Activated gamma-delta T cell treated with anti-CD3 and anti-CD28 coated beads, Interleukin-2, amount 50 U/mL, for 16 hours (primary cell): ENCODE data around the gene RRP8.

ENCODE experiments used
- DNase-seq: peaks from one replicate; pipeline ENCODE4 v3.0.0-alpha.2; 2020; ENCODE audit warnings: low read depth

RRP8 gene

GRCh38 chr11:6599881-6600390 lies 3.5 kb downstream of the RRP8 start:
- no peak for DNase-seq

GRCh38 chr11:6599449-6599848 lies 4.0 kb downstream of the RRP8 start:
- no peak for DNase-seq

GRCh38 chr11:6598555-6598954 lies 4.9 kb downstream of the RRP8 start:
- DNase-seq, result no peak

GRCh38 chr11:6596239-6596877 lies 7.1 kb downstream of the RRP8 start:
- DNase-seq, result no peak

GRCh38 chr11:6594142-6594768 lies 9.2 kb downstream of the RRP8 start:
- no peak for DNase-seq

DNA sequence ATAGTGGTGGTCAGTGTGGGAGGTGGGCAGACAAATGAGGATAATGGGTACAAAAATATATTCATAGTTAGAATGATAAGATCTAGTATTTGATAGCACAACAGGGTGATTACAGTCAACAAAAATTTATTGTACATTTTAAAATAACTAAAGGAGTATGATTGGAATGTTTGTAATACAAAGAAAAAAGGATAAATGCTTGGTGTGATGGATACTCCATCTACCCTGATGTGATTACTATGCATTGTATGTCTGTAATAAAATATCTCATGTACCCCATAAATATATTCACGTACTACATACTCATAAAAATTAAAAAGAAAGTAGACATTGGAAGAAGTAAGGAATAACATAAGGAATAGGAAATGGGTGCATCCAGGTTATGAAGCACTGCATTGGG lies 15.4 kb downstream of the RRP8 start:
- DNase-seq, result no peak

- DNase-seq, result no peak
These were observed 16.0 kb downstream of the RRP8 start for GRCh38 chr11:6587360-6587953.

DNA sequence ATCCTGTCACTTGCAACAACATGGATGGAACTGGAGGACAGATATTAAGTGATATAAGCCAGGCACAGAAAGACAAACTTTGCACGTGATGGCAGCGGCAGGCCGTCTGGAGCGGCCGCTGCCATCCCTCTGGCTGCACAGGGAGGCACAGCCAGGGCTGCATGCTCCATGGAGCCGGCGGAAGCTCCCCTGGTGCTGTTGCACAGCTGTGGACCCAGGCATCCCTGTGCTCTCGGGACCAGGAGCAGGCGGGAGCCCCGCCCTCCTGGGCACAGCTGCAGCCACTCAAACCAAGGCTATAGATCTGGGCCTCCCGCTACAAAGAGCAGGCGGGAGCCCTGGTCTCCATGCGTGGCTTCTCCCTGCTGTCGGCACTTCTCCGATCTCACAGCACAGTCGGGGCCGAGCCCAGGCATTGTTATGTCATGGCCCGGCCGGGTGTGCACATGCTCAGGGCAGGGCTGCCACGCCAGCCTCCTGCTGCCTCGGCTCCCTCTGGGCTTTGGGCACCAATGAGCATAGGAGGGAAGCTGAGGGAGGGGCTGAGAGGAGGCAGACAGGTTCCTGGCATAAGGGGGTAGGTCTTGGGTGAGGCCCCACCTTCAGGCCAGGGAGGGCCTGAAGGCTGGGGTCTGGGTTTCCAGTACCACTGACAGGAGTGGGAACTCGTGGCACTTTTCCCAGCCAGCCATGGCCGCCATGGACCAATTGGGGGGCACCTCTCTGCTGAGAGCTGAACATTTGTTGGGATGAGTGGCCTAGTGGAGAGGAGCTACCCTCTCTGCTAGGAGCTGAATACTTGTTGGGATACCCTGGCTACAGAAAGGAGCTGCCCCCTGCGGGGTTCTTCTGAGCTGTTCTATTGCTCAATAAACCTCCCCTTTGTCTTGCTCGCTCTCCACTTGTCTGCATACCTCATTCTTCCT lies 16.7 kb downstream of the RRP8 start:
- DNase-seq, result no peak

DNA sequence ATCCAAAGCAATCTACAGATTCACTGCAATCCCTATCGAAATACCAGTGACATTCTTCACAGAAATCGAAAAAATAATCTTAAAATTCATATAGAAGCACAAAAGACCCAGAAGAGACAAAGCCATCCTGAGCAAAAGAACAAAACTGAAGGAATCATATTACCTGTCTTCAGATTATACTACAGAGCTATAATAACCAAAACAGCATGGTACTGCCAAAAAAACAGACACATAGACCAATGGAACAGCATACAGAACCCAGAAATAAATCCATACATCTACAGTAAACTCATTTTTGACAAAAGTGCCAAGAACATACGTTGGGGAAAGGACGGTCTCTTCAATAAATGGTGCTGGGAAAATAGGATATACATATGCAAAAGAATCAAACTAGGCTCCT lies 18.9 kb downstream of the RRP8 start:
- DNase-seq, result no peak

DNA sequence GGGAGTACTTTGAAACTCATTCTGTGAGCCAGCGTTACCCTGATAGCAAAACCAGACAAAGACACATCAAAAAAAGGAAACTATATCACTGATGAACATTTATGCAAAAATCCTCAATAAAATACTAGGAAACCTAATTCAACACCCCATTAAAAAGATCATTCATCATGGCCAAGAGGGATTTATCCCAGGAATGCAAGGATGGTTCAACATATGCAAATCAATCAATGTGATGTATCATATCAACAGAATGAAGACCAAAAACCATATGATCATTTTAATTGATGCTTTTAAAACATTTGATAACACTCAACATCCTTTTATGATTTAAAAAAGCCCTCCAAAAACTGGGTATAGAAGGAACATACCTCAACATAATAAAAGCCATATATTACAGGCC lies 19.8 kb downstream of the RRP8 start:
- no peak for DNase-seq

- DNase-seq, result no peak
These were observed 23.7 kb downstream of the RRP8 start for GRCh38 chr11:6579681-6580080.

DNA sequence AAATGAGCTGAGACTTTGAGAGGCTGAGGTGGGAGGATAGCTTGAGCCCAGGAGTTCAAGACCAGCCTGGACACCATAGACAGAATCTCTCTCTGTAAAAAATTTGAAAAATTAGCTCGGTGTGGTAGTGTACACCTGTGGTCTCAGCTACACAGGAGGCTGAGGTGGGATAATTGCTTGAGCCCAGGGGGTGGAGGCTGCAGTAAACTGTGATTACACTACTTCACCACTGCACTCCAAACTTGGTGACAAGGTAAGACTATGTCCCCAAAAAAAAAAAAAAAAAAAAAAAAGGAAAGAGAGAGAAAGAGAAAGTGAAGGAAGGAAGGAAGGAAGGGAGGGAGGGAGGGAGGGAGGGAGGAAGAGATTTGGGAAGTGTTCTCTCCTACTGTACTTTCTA lies 25.3 kb downstream of the RRP8 start:
- no peak for DNase-seq

GRCh38 chr11:6576471-6577373 lies 26.7 kb downstream of the RRP8 start:
- DNase-seq, result no peak

GRCh38 chr11:6574816-6575715 lies 28.4 kb downstream of the RRP8 start:
- no peak for DNase-seq

GRCh38 chr11:6572215-6572614 lies 31.2 kb downstream of the RRP8 start:
- no peak for DNase-seq

GRCh38 chr11:6571434-6572008 lies 31.9 kb downstream of the RRP8 start:
- no peak for DNase-seq

DNA sequence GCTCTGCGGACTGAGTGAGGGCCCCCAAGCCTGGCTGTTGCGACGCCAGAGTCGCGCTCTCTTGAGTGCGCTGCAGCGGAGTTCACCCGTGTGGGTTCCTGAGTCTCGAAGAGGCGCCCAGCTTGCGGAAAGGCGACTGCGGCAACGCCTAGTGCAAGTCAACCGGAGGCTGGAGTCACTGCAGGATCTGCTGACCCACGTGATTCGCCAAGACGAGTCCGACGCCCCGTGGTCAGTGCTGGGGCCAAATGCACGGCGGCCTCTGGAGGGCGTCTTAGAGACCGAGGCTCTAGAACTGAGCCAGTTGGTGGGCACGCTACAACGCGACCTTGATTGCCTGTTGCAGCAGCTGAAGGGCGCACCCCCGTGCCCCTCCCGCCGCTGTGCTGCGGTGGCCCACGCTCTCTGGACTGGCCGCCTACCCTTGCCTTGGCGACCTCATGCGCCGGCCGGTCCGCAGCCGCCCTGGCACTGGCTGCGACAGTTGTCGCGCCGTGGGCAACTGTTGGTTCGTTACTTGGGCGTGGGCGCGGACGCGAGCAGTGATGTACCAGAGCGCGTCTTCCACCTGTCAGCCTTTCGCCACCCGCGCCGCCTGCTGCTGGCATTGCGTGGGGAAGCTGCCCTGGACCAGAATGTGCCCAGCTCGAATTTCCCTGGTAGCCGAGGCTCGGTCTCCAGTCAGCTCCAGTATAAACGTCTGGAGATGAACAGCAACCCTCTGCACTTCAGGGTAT lies 32.6 kb downstream of the RRP8 start:
- DNase-seq, result no peak

DNA sequence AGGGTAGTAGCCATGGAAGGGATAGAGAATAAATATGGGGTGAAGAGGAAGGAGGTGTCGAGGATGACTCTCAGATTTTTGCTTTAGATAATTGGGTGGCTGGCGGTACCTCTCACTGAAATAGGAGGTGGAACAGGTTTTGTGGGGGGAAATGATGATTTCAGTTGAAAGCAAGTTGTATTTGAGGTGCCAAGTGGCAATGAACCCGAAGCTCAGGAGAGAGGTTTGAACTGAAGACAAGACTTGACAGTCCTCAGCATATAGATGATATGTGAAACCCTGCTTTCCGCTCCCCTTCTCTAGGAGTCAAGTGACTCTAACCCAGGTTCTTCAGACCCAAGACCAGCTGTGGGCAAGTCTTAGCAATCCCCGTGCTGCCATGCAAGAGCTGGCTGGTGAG lies 33.7 kb downstream of the RRP8 start:
- no peak for DNase-seq

DNA sequence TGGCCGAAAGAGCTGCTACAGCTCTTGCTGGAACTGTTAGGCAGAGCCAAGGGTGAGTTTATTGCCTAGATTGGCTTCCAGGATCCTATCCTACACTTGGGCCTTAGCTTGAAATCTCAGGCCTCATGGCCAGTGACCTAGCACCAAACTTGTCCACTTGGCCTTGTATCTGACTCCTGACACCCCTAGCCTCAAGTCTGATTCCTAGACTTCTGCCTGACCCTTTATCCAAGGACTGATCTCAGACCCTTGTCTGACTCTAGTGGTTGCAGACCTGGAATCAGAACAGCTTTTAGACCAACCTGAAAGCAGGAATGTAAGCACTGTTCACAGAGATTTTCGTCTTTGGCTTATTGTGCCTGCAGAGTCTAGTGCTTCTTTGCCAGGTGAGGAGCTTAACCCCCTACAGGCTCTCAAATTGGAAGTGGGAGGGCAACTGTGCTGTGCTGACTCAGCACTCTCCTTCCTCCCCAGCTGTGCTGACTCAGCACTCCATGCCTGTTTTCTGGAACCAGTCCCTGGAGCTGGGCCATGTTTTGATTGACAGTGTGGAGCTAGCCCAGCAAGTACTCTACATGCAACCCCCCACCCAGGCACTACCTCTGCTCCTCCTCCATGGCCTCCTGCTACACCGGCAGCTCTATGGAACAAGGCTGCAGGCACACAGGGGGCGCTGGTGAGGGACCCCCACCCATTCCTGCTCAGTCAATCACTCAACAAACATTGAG lies 35.1 kb downstream of the RRP8 start:
- DNase-seq, result no peak
